HepG2 (cell line): ENCODE measurements around the gene TOR1AIP1. TPM values are rescaled to one million over a fixed set of nuclear protein-coding genes. Genes with fewer than 3 reads are reported as not detected.

Source experiments
- ATF1 ChIP-seq: IDR thresholded peaks from 2 replicates; pipeline ENCODE4 v1.6.1; 2016; ENCODE audit warnings: mild to moderate bottlenecking, control low read depth
- HHEX ChIP-seq: IDR thresholded peaks from 2 replicates; pipeline ENCODE4 v1.6.1; 2016; ENCODE audit warnings: control low read depth
- MEF2D ChIP-seq: sonication (generic); formaldehyde crosslinking; IDR thresholded peaks from 2 replicates; pipeline ENCODE4 v1.5.1; 2020; ENCODE audit warnings: mild to moderate bottlenecking, missing genetic modification reagents
- MIER3 ChIP-seq: IDR thresholded peaks from 2 replicates; pipeline ENCODE4 v1.6.1; 2016; ENCODE audit warnings: missing compliant biosample characterization, borderline replicate concordance
- NFKB2 ChIP-seq: sonication (generic); formaldehyde crosslinking; IDR thresholded peaks from 2 replicates; pipeline ENCODE4 v1.4.0; 2020; ENCODE audit warnings: missing genetic modification reagents, borderline replicate concordance
- SAP130 ChIP-seq: IDR thresholded peaks from 2 replicates; pipeline ENCODE4 v1.6.1; 2016; ENCODE audit warnings: low read depth
- TMF1 ChIP-seq: sonication (generic); formaldehyde crosslinking; IDR thresholded peaks from 2 replicates; pipeline ENCODE4 v1.8.1; 2022; ENCODE audit warnings: low read depth, missing genetic modification reagents
- ZBTB7A ChIP-seq: sonication (generic); formaldehyde crosslinking; IDR thresholded peaks from 2 replicates; pipeline ENCODE4 v1.8.0; 2022; ENCODE audit warnings: mild to moderate bottlenecking, missing genetic modification reagents
- ZNF160 ChIP-seq: sonication (generic); formaldehyde crosslinking; IDR thresholded peaks from 2 replicates; pipeline ENCODE4 v1.8.0; 2022; ENCODE audit warnings: mild to moderate bottlenecking, inconsistent platforms, missing genetic modification reagents
- ZNF678 ChIP-seq: sonication (generic); formaldehyde crosslinking; IDR thresholded peaks from 2 replicates; pipeline ENCODE4 v1.4.0; 2020; ENCODE audit warnings: mild to moderate bottlenecking, missing genetic modification reagents
- ZNF883 ChIP-seq: sonication (generic); formaldehyde crosslinking; IDR thresholded peaks from 2 replicates; pipeline ENCODE4 v1.5.1; 2020; ENCODE audit warnings: mild to moderate bottlenecking, missing genetic modification reagents; ENCODE audit errors: not compliant biosample characterization
- polyA plus RNA-seq, 8 experiments: library from polyadenylated mRNA; depleted of rRNA in 3 of 8; stranded (reverse) in 7 of 8; unstranded in 1 of 8; fragments of >200 nt; fragmentation: Illumina TruSeq in 4 of 8; extraction: Trizol in 4 of 8; gene quantifications; 2 replicates each; pipeline versions ENCODE4 v1.2.1 to v1.2.3, GENCODE V29; 2011 to 2016; ENCODE audit warnings: low read depth in 4 of 8, missing spikeins in 1 of 8, mixed read lengths in 1 of 8; ENCODE audit not compliant: insufficient read depth in 1 of 8
- total RNA-seq, 5 experiments: library from RNA; depleted of rRNA; stranded (reverse); fragments of >200 nt; fragmentation: Illumina TruSeq; extraction: Trizol; gene quantifications; 2 replicates each; pipeline ENCODE4 v1.2.3, GENCODE V29; 2016; ENCODE audit warnings: low read depth in 1 of 5
- TF ChIP-seq, protein P1 (sequence below): sonication (generic); formaldehyde crosslinking; IDR thresholded peaks from 2 replicates; pipeline ENCODE4 v1.5.1; 2020; ENCODE audit warnings: missing genetic modification reagents, mild to moderate bottlenecking, borderline replicate concordance
- TF ChIP-seq, protein P2 (sequence below): sonication (generic); formaldehyde crosslinking; IDR thresholded peaks from 2 replicates; pipeline ENCODE4 v1.4.0; 2020; ENCODE audit warnings: mild to moderate bottlenecking, missing genetic modification reagents
- TF ChIP-seq, protein P3 (sequence below): sonication (generic); formaldehyde crosslinking; IDR thresholded peaks from 2 replicates; pipeline ENCODE4 v1.8.1; 2023; ENCODE audit warnings: mild to moderate bottlenecking, moderate library complexity, missing genetic modification reagents
- TF ChIP-seq, protein P4 (sequence below): sonication (generic); formaldehyde crosslinking; IDR thresholded peaks from 2 replicates; pipeline ENCODE4 v1.4.0; 2020; ENCODE audit warnings: missing genetic modification reagents
- TF ChIP-seq, protein P5 (sequence below): sonication (generic); formaldehyde crosslinking; IDR thresholded peaks from 2 replicates; pipeline ENCODE4 v1.4.0; 2020; ENCODE audit warnings: missing genetic modification reagents
- TF ChIP-seq, protein P6 (sequence below): sonication (generic); formaldehyde crosslinking; IDR thresholded peaks from 2 replicates; pipeline ENCODE4 v1.8.1; 2022; ENCODE audit warnings: mild to moderate bottlenecking, missing genetic modification reagents

The TOR1AIP1 gene
- total and polyA plus RNA-seq, 2 of the 13 experiments (the other 11 are each of a cell fraction or from before 2014, with no cell fraction given) = 15.6 to 29.0 TPM

DNA sequence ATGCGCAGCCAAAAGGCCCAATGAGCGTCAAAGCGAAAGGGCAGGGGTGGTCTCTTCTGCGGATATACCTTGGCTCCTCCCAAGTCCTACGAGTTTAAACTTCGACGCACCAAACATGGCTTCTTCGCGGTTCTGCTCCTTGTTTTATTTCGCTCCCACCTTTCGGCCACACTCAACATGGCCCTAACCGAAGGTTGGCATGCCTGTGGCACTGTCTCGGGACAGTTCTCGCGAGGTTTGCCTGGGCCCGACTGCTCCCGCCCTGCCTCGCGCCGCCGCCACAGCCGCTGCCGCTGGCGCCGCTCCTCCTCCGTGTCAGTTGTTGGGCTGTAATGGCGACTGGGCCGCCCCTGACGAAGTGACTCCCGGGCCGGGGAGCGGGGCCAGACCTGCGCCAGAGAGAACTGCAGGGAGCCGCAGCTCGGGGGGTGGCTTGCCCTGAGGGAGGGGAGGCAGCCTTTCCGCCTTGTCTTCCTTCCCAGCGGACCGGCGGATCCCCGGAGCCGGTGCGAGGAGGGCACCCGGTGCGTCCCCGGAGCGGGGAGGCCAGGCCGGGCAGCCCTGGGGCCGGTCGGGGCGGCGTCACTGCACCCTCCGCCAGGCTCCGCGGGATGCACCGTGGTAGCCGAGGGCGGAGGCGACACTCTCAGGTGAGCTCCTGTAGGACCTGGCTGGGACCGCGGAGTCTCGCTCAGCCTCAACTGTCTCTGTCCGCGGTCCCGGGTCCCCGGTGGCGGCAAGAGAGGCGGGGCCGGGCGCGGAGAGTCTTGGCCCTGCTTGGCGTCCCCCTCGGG lies 72.6 kb downstream of the TOR1AIP1 start, which contains the start of gene CEP350 (continued):
- TF ChIP-seq, protein P1, sequence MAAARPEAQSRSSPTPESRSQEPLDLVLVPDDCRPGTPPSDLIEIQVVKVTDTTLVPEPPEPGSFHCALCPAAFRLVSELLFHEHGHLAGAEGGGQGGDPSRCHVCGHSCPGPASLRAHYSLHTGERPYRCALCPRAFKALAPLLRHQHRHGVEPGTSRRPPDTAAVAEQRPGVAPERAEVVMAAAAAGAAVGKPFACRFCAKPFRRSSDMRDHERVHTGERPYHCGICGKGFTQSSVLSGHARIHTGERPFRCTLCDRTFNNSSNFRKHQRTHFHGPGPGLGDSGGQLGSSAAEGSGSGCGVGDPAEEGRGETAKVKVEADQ (CRISPR knock-in tag) = 0 out of 2 replicates have a peak, but pooled peaks have one; percentile 45
- peak; percentile 80; the same call in 1 of the 2 replicates for TF ChIP-seq MEF2D (CRISPR knock-in tag)
- peak; percentile 96 for TF ChIP-seq SAP130 (CRISPR knock-in tag)
- 0 out of 2 replicates have a peak, but pooled peaks have one; percentile 16 for TF ChIP-seq ATF1 (CRISPR knock-in tag)
- 0 out of 2 replicates have a peak, but pooled peaks have one; percentile 60 for TF ChIP-seq ZBTB7A (CRISPR knock-in tag)
- TF ChIP-seq, protein P2, sequence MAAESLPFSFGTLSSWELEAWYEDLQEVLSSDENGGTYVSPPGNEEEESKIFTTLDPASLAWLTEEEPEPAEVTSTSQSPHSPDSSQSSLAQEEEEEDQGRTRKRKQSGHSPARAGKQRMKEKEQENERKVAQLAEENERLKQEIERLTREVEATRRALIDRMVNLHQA (CRISPR knock-in tag) = no peak
- TF ChIP-seq, protein P3, sequence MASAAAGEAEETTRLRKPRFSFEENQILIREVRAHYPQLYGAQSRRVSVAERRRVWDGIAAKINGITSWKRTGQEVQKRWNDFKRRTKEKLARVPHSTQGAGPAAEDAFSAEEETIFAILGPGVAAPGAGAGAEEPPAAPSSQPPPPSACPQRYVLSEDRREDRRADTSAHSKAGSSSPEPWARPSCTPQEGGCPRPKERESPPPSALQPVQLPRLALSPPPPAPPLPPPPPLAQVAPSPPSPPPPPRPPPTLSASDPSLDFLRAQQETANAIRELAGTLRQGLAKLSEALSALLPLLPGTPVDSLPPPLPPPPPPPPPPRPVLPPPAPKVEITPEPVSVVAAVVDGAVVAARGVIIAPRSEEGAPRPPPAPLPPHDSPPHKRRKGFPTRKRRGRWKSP (CRISPR knock-in tag) = 0 out of 2 replicates have a peak, but pooled peaks have one; percentile 59
- TF ChIP-seq ZNF160 (CRISPR knock-in tag) = peak; percentile 62; the same call in 1 of the 2 replicates
- peak; percentile 92; the same call in 1 of the 2 replicates for TF ChIP-seq NFKB2 (CRISPR knock-in tag)
- no peak for TF ChIP-seq HHEX
- TF ChIP-seq, protein P4, sequence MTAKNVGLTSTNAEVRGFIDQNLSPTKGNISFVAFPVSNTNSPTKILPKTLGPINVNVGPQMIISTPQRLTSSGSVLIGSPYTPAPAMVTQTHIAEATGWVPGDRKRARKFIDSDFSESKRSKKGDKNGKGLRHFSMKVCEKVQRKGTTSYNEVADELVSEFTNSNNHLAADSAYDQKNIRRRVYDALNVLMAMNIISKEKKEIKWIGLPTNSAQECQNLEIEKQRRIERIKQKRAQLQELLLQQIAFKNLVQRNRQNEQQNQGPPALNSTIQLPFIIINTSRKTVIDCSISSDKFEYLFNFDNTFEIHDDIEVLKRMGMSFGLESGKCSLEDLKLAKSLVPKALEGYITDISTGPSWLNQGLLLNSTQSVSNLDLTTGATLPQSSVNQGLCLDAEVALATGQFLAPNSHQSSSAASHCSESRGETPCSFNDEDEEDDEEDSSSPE (CRISPR knock-in tag) = peak; percentile 81
- peak; percentile 3; the same call in 1 of the 2 replicates for TF ChIP-seq ZNF678 (CRISPR knock-in tag)
- peak; percentile 62 for TF ChIP-seq ZNF883 (CRISPR knock-in tag)
- TF ChIP-seq, protein P5, sequence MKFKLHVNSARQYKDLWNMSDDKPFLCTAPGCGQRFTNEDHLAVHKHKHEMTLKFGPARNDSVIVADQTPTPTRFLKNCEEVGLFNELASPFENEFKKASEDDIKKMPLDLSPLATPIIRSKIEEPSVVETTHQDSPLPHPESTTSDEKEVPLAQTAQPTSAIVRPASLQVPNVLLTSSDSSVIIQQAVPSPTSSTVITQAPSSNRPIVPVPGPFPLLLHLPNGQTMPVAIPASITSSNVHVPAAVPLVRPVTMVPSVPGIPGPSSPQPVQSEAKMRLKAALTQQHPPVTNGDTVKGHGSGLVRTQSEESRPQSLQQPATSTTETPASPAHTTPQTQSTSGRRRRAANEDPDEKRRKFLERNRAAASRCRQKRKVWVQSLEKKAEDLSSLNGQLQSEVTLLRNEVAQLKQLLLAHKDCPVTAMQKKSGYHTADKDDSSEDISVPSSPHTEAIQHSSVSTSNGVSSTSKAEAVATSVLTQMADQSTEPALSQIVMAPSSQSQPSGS (CRISPR knock-in tag) = peak; percentile 18; the same call in 1 of the 2 replicates
- TF ChIP-seq, protein P6, sequence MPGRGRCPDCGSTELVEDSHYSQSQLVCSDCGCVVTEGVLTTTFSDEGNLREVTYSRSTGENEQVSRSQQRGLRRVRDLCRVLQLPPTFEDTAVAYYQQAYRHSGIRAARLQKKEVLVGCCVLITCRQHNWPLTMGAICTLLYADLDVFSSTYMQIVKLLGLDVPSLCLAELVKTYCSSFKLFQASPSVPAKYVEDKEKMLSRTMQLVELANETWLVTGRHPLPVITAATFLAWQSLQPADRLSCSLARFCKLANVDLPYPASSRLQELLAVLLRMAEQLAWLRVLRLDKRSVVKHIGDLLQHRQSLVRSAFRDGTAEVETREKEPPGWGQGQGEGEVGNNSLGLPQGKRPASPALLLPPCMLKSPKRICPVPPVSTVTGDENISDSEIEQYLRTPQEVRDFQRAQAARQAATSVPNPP (CRISPR knock-in tag) = peak; percentile 67; the same call in 1 of the 2 replicates
- 0 out of 2 replicates have a peak, but pooled peaks have one; percentile 61 for TF ChIP-seq MIER3 (CRISPR knock-in tag)
- TF ChIP-seq TMF1 = peak; percentile 55; the same call in 1 of the 2 replicates
